IMR-90 (cell line): ENCODE measurements around the gene DENND1A. TPM values are rescaled to one million over a fixed set of nuclear protein-coding genes. Genes with fewer than 3 reads are reported as not detected.

Source experiments
- ATAC-seq: fragments of 200-7000 bp; cut with Tn5 transposase; 2 replicates; pipeline ENCODE4 v1.9.1; 2020; ENCODE audit warnings: low read depth, mild to moderate bottlenecking, moderate library complexity
- BruUV-seq: library from RNA; stranded (reverse); fragments of 400-500 nt; replicated peaks from 2 replicates; lab custom pipeline; 2021; lab: Mats Ljungman, UMichigan
- CTCF ChIA-PET: fragments of 300-600 bp; formaldehyde crosslinking; extraction: SDS; loops from one replicate; lab custom pipeline; 2021; ENCODE audit warnings: antibody characterized with exemption; lab: Yijun Ruan, JAX
- POLR2A ChIA-PET: fragments of 300-600 bp; sonication (Branson Sonifier 250); formaldehyde crosslinking; loops from one replicate; lab custom pipeline; 2022; ENCODE audit warnings: antibody characterized with exemption; ENCODE audit not compliant: unreplicated experiment; lab: Charles Lee
- DNase-seq: peaks from one replicate; pipeline ENCODE4 v3.0.0; 2013
- H2AFZ ChIP-seq: replicated peaks from 2 replicates; pipeline ENCODE3; 2013; ENCODE audit warnings: low read length, mild to moderate bottlenecking; ENCODE audit not compliant: poor library complexity
- H2AK5ac ChIP-seq: 2 replicates; pipeline ENCODE4 v1.6.1; 2013; ENCODE audit warnings: low read depth, low read length, inconsistent platforms
- H2AK9ac ChIP-seq: replicated peaks from 2 replicates; pipeline ENCODE3; 2013; ENCODE audit warnings: mild to moderate bottlenecking, low read depth, low read length, moderate library complexity; ENCODE audit not compliant: poor library complexity
- H2BK120ac ChIP-seq: 2 replicates; pipeline ENCODE4 v1.6.1; 2013; ENCODE audit warnings: low read depth, low read length, inconsistent platforms
- H2BK15ac ChIP-seq: 3 replicates; pipeline ENCODE4 v1.6.1; 2013; ENCODE audit warnings: low read depth, low read length, inconsistent platforms
- H2BK20ac ChIP-seq: 2 replicates; pipeline ENCODE4 v1.6.1; 2013; ENCODE audit warnings: low read depth, mild to moderate bottlenecking, inconsistent platforms, low read length, moderate library complexity
- H2BK5ac ChIP-seq: 2 replicates; pipeline ENCODE4 v1.6.1; 2013; ENCODE audit warnings: mild to moderate bottlenecking, low read depth, low read length, inconsistent platforms; ENCODE audit not compliant: poor library complexity, severe bottlenecking
- H3K14ac ChIP-seq: replicated peaks from 2 replicates; pipeline ENCODE4 v1.6.1; 2013; ENCODE audit warnings: low read depth, low read length, inconsistent platforms
- H3K18ac ChIP-seq: 2 replicates; pipeline ENCODE4 v1.6.1; 2013; ENCODE audit warnings: low read depth, low read length, control low read depth
- H3K23ac ChIP-seq: 2 replicates; pipeline ENCODE4 v1.6.1; 2013; ENCODE audit warnings: low read depth, low read length, inconsistent platforms
- H3K27ac ChIP-seq: 2 replicates; pipeline ENCODE4 v1.5.1; 2013; ENCODE audit warnings: mild to moderate bottlenecking, control low read depth, low read length; ENCODE audit not compliant: insufficient read depth
- H3K27me3 ChIP-seq: 2 replicates; pipeline ENCODE4 v1.6.1; 2013; ENCODE audit warnings: low read length; ENCODE audit not compliant: control insufficient read depth, insufficient read depth
- H3K36me3 ChIP-seq: 2 replicates; pipeline ENCODE4 v1.6.1; 2013; ENCODE audit warnings: low read length, mixed read lengths; ENCODE audit not compliant: control insufficient read depth, insufficient read depth
- H3K4ac ChIP-seq: 2 replicates; pipeline ENCODE4 v1.6.1; 2013; ENCODE audit warnings: low read depth, low read length, inconsistent platforms
- H3K4me1 ChIP-seq: 2 replicates; pipeline ENCODE4 v1.6.1; 2013; ENCODE audit warnings: low read length, mixed read lengths; ENCODE audit not compliant: control insufficient read depth, insufficient read depth
- H3K4me2 ChIP-seq: 2 replicates; pipeline ENCODE4 v1.6.1; 2013; ENCODE audit warnings: low read depth, mild to moderate bottlenecking, control low read depth, low read length, moderate library complexity
- H3K4me3 ChIP-seq: 2 replicates; pipeline ENCODE4 v1.5.1; 2013; ENCODE audit warnings: low read depth, mild to moderate bottlenecking, control low read depth, low read length, moderate library complexity; ENCODE audit not compliant: insufficient read depth
- H3K56ac ChIP-seq: 2 replicates; pipeline ENCODE4 v1.6.1; 2013; ENCODE audit warnings: low read length, inconsistent platforms; ENCODE audit not compliant: insufficient read depth; ENCODE audit errors: extremely low read depth
- H3K79me1 ChIP-seq, 2 experiments: 2 replicates each; pipeline ENCODE4 v1.6.1; 2013; ENCODE audit warnings: low read length in 2 of 2, inconsistent platforms in 1 of 2, low read depth in 1 of 2
- H3K9ac ChIP-seq: 2 replicates; pipeline ENCODE4 v1.6.1; 2013; ENCODE audit warnings: low read depth, low read length, control low read depth
- H3K9me1 ChIP-seq: 2 replicates; pipeline ENCODE4 v1.6.1; 2013; ENCODE audit warnings: low read length, inconsistent platforms; ENCODE audit not compliant: insufficient read depth
- H3K9me3 ChIP-seq: 2 replicates; pipeline ENCODE4 v1.6.1; 2013; ENCODE audit warnings: low read length; ENCODE audit not compliant: control insufficient read depth, insufficient read depth
- H4K20me1 ChIP-seq: 2 replicates; pipeline ENCODE4 v1.6.1; 2013; ENCODE audit warnings: low read length, inconsistent platforms; ENCODE audit not compliant: insufficient read depth
- H4K5ac ChIP-seq: 2 replicates; pipeline ENCODE4 v1.6.1; 2013; ENCODE audit warnings: mild to moderate bottlenecking, low read depth, low read length, control low read depth
- H4K8ac ChIP-seq, 2 experiments: 2 replicates each; pipeline ENCODE4 v1.6.1; 2013; ENCODE audit warnings: low read depth in 2 of 2, low read length in 2 of 2, control low read depth in 1 of 2, inconsistent platforms in 1 of 2
- H4K91ac ChIP-seq: 2 replicates; pipeline ENCODE4 v1.6.1; 2013; ENCODE audit warnings: low read depth, low read length, inconsistent platforms; ENCODE audit not compliant: insufficient read depth
- BHLHE40 ChIP-seq: fragments of 150-350 bp; IDR thresholded peaks from 2 replicates; pipeline ENCODE4 v1.6.1; 2016; ENCODE audit warnings: mild to moderate bottlenecking, low read depth, low read length
- CEBPB ChIP-seq: IDR thresholded peaks from 2 replicates; pipeline ENCODE4 v1.6.1; 2012; ENCODE audit warnings: low read depth, low read length, improper control_type of control experiment
- CTCF ChIP-seq: conservative IDR thresholded peaks from 2 replicates; pipeline ENCODE4 v1.5.1; 2012; ENCODE audit warnings: mild to moderate bottlenecking, low read depth, low read length, improper control_type of control experiment
- ELK1 ChIP-seq: fragments of 150-350 bp; IDR thresholded peaks from 2 replicates; pipeline ENCODE4 v1.6.1; 2016; ENCODE audit warnings: low read depth, mild to moderate bottlenecking, low read length, moderate library complexity, borderline replicate concordance
- FOS ChIP-seq: fragments of 150-350 bp; IDR thresholded peaks from 2 replicates; pipeline ENCODE4 v1.6.1; 2016; ENCODE audit warnings: low read depth, low read length
- MAZ ChIP-seq: IDR thresholded peaks from 2 replicates; pipeline ENCODE4 v1.6.1; 2012; ENCODE audit warnings: low read depth, mild to moderate bottlenecking, low read length, improper control_type of control experiment, moderate library complexity, borderline replicate concordance
- MXI1 ChIP-seq: IDR thresholded peaks from 2 replicates; pipeline ENCODE4 v1.6.1; 2012; ENCODE audit warnings: low read depth, mild to moderate bottlenecking, low read length, moderate library complexity, borderline replicate concordance
- NFE2L2 ChIP-seq: fragments of 150-350 bp; IDR thresholded peaks from 2 replicates; pipeline ENCODE4 v1.6.1; 2016; ENCODE audit warnings: low read depth, mild to moderate bottlenecking, low read length
- POLR2A ChIP-seq: IDR thresholded peaks from 2 replicates; pipeline ENCODE4 v1.6.1; 2012; ENCODE audit warnings: mild to moderate bottlenecking, low read depth, low read length
- RAD21 ChIP-seq: IDR thresholded peaks from 2 replicates; pipeline ENCODE4 v1.6.1; 2012; ENCODE audit warnings: low read length, improper control_type of control experiment
- RCOR1 ChIP-seq: IDR thresholded peaks from 2 replicates; pipeline ENCODE4 v1.6.1; 2012; ENCODE audit warnings: mild to moderate bottlenecking, low read length, improper control_type of control experiment; ENCODE audit not compliant: insufficient replicate concordance
- USF2 ChIP-seq: fragments of 150-350 bp; IDR thresholded peaks from 2 replicates; pipeline ENCODE4 v1.6.1; 2017; ENCODE audit warnings: mild to moderate bottlenecking, antibody characterized with exemption, low read length, low read depth
- WGBS, 2 experiments: methylation state at CpG; one replicate each; pipeline versions ENCODE4 v1.1.5 to v1.1.7; 2013; ENCODE audit warnings: missing lambda C conversion rate in 2 of 2; ENCODE audit not compliant: insufficient read length in 1 of 2; ENCODE audit errors: extremely low coverage in 2 of 2; 5-methylcytosine and 5-hydroxymethylcytosine counted together
- dilution Hi-C: fragments of 300-500 bp; cut with HindIII; formaldehyde crosslinking; loops from one replicate; pipeline ENCODE4 v1.14.3; 2018; ENCODE audit warnings: low sequenced_read_pairs; ENCODE audit not compliant: unreplicated experiment
- in situ Hi-C: fragments of 300-500 bp; cut with MboI; formaldehyde crosslinking; loops from 3 replicates; pipeline ENCODE4 v1.14.3; 2019; ENCODE audit warnings: low sequenced_read_pairs, inconsistent platforms, mixed read lengths
- intact Hi-C: fragments of 100-400 bp; cut with micrococcal nuclease; formaldehyde crosslinking; loops from 2 replicates; pipeline ENCODE4 v1.10.0; 2022
- polyA plus RNA-seq, 3 experiments: library from polyadenylated mRNA; depleted of rRNA; stranded (reverse); fragments of >200 nt; gene quantifications; 2 replicates each; pipeline ENCODE4 v1.2.3, GENCODE V29; 2012; ENCODE audit warnings: low replicate concordance in 1 of 3
- total RNA-seq: library from RNA; depleted of rRNA; stranded (reverse); fragments of >200 nt; gene quantifications from 2 replicates; pipeline ENCODE4 v1.2.3, GENCODE V29; 2012

Gene DENND1A
- total and polyA plus RNA-seq, 2 of the 4 experiments (the other 2 are of a cell fraction): 21.4 to 27.6 TPM

GRCh38 chr9:123926941-123927340 lies 3.0 kb downstream of the DENND1A start:
- dilution Hi-C loops: no loop called here
- Histone ChIP-seq H3K79me1 (peaks cover 34 to 50% of the 10 kb centered on the region in 2 experiments), H2BK20ac (no peak overlapping the region), H3K14ac (no peak overlapping the region), H2AK5ac (no peak overlapping the region), H4K20me1 (peaks cover 35% of the 10 kb centered on the region; the same call in 1 of the 2 replicates), H3K27me3 (no peaks in the 10 kb centered on the region), H2AK9ac (no peak overlapping the region), H2AFZ (no peak overlapping the region), H3K4me1 (peaks cover 9% of the 10 kb centered on the region), H2BK120ac (no peak overlapping the region), H3K56ac (no peak overlapping the region), H2BK15ac (no peak overlapping the region), H2BK5ac (no peak overlapping the region), H3K23ac (no peak overlapping the region), H4K8ac (no peak overlapping the region), H3K36me3 (no peaks in the 10 kb centered on the region), H3K9me1 (peaks cover 24% of the 10 kb centered on the region), H3K4me3 (no peak overlapping the region), H3K4ac (no peak overlapping the region), H4K5ac (no peak overlapping the region), H3K9ac (no peak overlapping the region), H3K18ac (no peak overlapping the region), H3K4me2 (no peak overlapping the region), H3K9me3 (no peaks in the 10 kb centered on the region), H3K27ac (no peak overlapping the region), H4K91ac (no peak overlapping the region)
- WGBS, 2 experiments: no CpG with 5 or more reads among the region's 5 CpGs
- BruUV-seq: no TSS peak
- ATAC-seq (no peak), DNase-seq (no peak)
- TF ChIP-seq MXI1 (no peak), RAD21 (no peak), RCOR1 (no peak), CTCF (no peak), POLR2A (no peak), USF2 (no peak), BHLHE40 (no peak), CEBPB (no peak), NFE2L2 (no peak), FOS (no peak), MAZ (no peak), ELK1 (no peak)
- intact Hi-C loops: loop anchor here (5.0 to 10.0 kb wide), 2 partner anchors 250 to 382 kb away; no protein-coding TSS in a partner anchor
- ChIA-PET CTCF (no interaction called here), POLR2A (no interaction called here)
- in situ Hi-C loops: no loop called here
